HG02938 (cell line): ENCODE data around the gene HPSE2.

Experiments used
- ATAC-seq: cut with Tn5 transposase; IDR thresholded peaks from one replicate; pipeline ENCODE4 v1.9.1; 2021; ENCODE audit warnings: mild to moderate bottlenecking, moderate library complexity; ENCODE audit not compliant: unreplicated experiment

The HPSE2 gene

GRCh38 chr10:98696516-98696915 is 539.1 kb downstream of the HPSE2 start:
- no peak for ATAC-seq

- ATAC-seq, result no peak
Measured at GRCh38 chr10:98694883-98695282, 540.8 kb downstream of the HPSE2 start.

- no peak for ATAC-seq
Measured at GRCh38 chr10:98694014-98694413, 541.6 kb downstream of the HPSE2 start.

GRCh38 chr10:98687685-98688084 is 548.0 kb downstream of the HPSE2 start:
- ATAC-seq, result no peak

GRCh38 chr10:98684019-98684899 is 551.4 kb downstream of the HPSE2 start:
- no peak for ATAC-seq

- ATAC-seq, result no peak
Measured at GRCh38 chr10:98676895-98677294, 558.8 kb downstream of the HPSE2 start.

- no peak for ATAC-seq
Measured at GRCh38 chr10:98675902-98676301, 559.8 kb downstream of the HPSE2 start.

GRCh38 chr10:98673171-98673782 is 562.4 kb downstream of the HPSE2 start:
- no peak for ATAC-seq

- ATAC-seq, result no peak
Measured at GRCh38 chr10:98667081-98667480, 568.6 kb downstream of the HPSE2 start.

- ATAC-seq, result no peak
Measured at GRCh38 chr10:98666276-98666675, 569.4 kb downstream of the HPSE2 start.

GRCh38 chr10:98664329-98665042 is 571.2 kb downstream of the HPSE2 start:
- no peak for ATAC-seq

- no peak for ATAC-seq
Measured at GRCh38 chr10:98659951-98660350, 575.7 kb downstream of the HPSE2 start.

- ATAC-seq, result no peak
Measured at GRCh38 chr10:98655492-98655891, 580.2 kb downstream of the HPSE2 start.

GRCh38 chr10:98649170-98649569 is 586.5 kb downstream of the HPSE2 start:
- ATAC-seq, result no peak

GRCh38 chr10:98646998-98647917 is 588.4 kb downstream of the HPSE2 start:
- ATAC-seq, result no peak

- ATAC-seq, result no peak
Measured at GRCh38 chr10:98644466-98644865, 591.2 kb downstream of the HPSE2 start.

- no peak for ATAC-seq
Measured at GRCh38 chr10:98642281-98642680, 593.4 kb downstream of the HPSE2 start.

GRCh38 chr10:98638920-98639319 is 596.7 kb downstream of the HPSE2 start:
- ATAC-seq, result no peak

GRCh38 chr10:98636921-98637329 is 598.7 kb downstream of the HPSE2 start:
- no peak for ATAC-seq

- no peak for ATAC-seq
Measured at GRCh38 chr10:98632456-98633150, 603.0 kb downstream of the HPSE2 start.
